Endothelial cell of umbilical vein (primary cell): ENCODE data around the gene CDC25A. TPM values are rescaled to one million over a fixed set of nuclear protein-coding genes. Genes with fewer than 3 reads are reported as not detected.

Source experiments
- BruUV-seq: library from RNA; stranded (reverse); fragments of 400-500 nt; replicated peaks from 2 replicates; lab custom pipeline; 2021; lab: Mats Ljungman, UMichigan
- CTCF ChIA-PET: fragments of 300-600, 350-600 bp; sonication (Branson Sonifier 250); formaldehyde crosslinking; loops from one replicate; lab custom pipeline; 2021; ENCODE audit warnings: antibody characterized with exemption, inconsistent platforms; lab: Charles Lee
- POLR2A ChIA-PET: fragments of 300-600, 350-600 bp; sonication (Branson Sonifier 250); formaldehyde crosslinking; loops from one replicate; lab custom pipeline; 2021; ENCODE audit warnings: antibody characterized with exemption, inconsistent platforms; lab: Charles Lee
- DNase-seq: peaks from one replicate; pipeline ENCODE4 v3.0.0-alpha.2; 2011; ENCODE audit warnings: low read depth, low spot score
- FAIRE-seq: peaks from 2 replicates; lab custom pipeline; 2011; peaks lifted over from hg19 to GRCh38; lab: Jason Lieb, UNC
- H2AFZ ChIP-seq: 2 replicates; pipeline ENCODE4 v1.6.0; 2012; ENCODE audit warnings: low read depth, low read length, control low read depth, inconsistent platforms
- H3K27ac ChIP-seq: 2 replicates; pipeline ENCODE4 v1.5.1; 2011; ENCODE audit warnings: low read depth, mild to moderate bottlenecking, control low read depth, low read length, moderate library complexity; ENCODE audit not compliant: insufficient read depth
- H3K27me3 ChIP-seq, 2 experiments: 2 replicates each; pipeline versions ENCODE4 v1.6.0 to v1.6.1; 2011; ENCODE audit warnings: low read length in 2 of 2, mixed read lengths in 1 of 2; ENCODE audit not compliant: control insufficient read depth in 2 of 2, insufficient read depth in 2 of 2
- H3K36me3 ChIP-seq, 2 experiments: 2 replicates in 1 of 2; 3 replicates in 1 of 2; pipeline ENCODE4 v1.5.1; 2011; ENCODE audit warnings: low read length in 2 of 2, mild to moderate bottlenecking in 1 of 2, moderate library complexity in 1 of 2; ENCODE audit not compliant: control insufficient read depth in 2 of 2, insufficient read depth in 2 of 2; ENCODE audit errors: extremely low read depth in 1 of 2
- H3K4me1 ChIP-seq: 3 replicates; pipeline ENCODE4 v1.5.1; 2011; ENCODE audit warnings: mild to moderate bottlenecking, low read length; ENCODE audit not compliant: control insufficient read depth, insufficient read depth; ENCODE audit errors: extremely low read depth
- H3K4me2 ChIP-seq: 2 replicates; pipeline ENCODE4 v1.6.1; 2011; ENCODE audit warnings: low read length, control low read depth, mixed read lengths; ENCODE audit not compliant: insufficient read depth
- H3K4me3 ChIP-seq, 3 experiments: fragments of 200-600 bp in 1 of 3; sonication (generic), shearing (Covaris generic) in 1 of 3; replicated peaks in 1 of 3; 2 replicates each; pipeline ENCODE4 v1.5.1; 2011 to 2016; ENCODE audit warnings: control low read depth in 3 of 3, low read length in 3 of 3, mild to moderate bottlenecking in 2 of 3, inconsistent platforms in 1 of 3, low read depth in 1 of 3, moderate library complexity in 1 of 3; ENCODE audit not compliant: insufficient read depth in 1 of 3
- H3K79me2 ChIP-seq: 2 replicates; pipeline ENCODE4 v1.6.0; 2012; ENCODE audit warnings: low read length, inconsistent platforms; ENCODE audit not compliant: control insufficient read depth, insufficient read depth
- H3K9ac ChIP-seq: replicated peaks from 2 replicates; pipeline ENCODE3; 2011; ENCODE audit warnings: low read length, control low read depth; ENCODE audit not compliant: insufficient read depth; ENCODE audit errors: extremely low read depth
- H3K9me1 ChIP-seq: replicated peaks from 3 replicates; pipeline ENCODE4 v1.6.0; 2011; ENCODE audit warnings: mild to moderate bottlenecking, low read length; ENCODE audit not compliant: control insufficient read depth, insufficient read depth; ENCODE audit errors: extremely low read depth
- H3K9me3 ChIP-seq: replicated peaks from 2 replicates; pipeline ENCODE4 v1.5.1; 2012; ENCODE audit warnings: low read length, inconsistent platforms; ENCODE audit not compliant: control insufficient read depth, insufficient read depth
- H4K20me1 ChIP-seq: replicated peaks from 2 replicates; pipeline ENCODE3; 2011; ENCODE audit warnings: mild to moderate bottlenecking, low read length; ENCODE audit not compliant: control insufficient read depth, insufficient read depth; ENCODE audit errors: extremely low read depth
- EZH2 ChIP-seq: IDR thresholded peaks from 2 replicates; pipeline ENCODE4 v1.6.1; 2012; ENCODE audit warnings: borderline replicate concordance, low read depth, mild to moderate bottlenecking, moderate library complexity, low read length, inconsistent platforms; ENCODE audit not compliant: severe bottlenecking
- FOS ChIP-seq: IDR thresholded peaks from 2 replicates; pipeline ENCODE4 v1.6.1; 2011; ENCODE audit warnings: mild to moderate bottlenecking, low read length, moderate library complexity, borderline replicate concordance; ENCODE audit not compliant: insufficient read depth
- GATA2 ChIP-seq: IDR thresholded peaks from 2 replicates; pipeline ENCODE4 v1.7.0; 2011; ENCODE audit warnings: low read depth, mild to moderate bottlenecking, moderate library complexity, mixed read lengths, low read length; ENCODE audit not compliant: insufficient read length, insufficient read depth
- JUN ChIP-seq: IDR thresholded peaks from 2 replicates; pipeline ENCODE4 v1.6.1; 2011; ENCODE audit warnings: borderline replicate concordance, low read depth; ENCODE audit not compliant: insufficient read length, insufficient read depth
- MYC ChIP-seq: IDR thresholded peaks from one replicate; pipeline ENCODE4 v1.6.1; 2011; ENCODE audit warnings: mild to moderate bottlenecking, low read depth, low read length
- POLR2A ChIP-seq: IDR thresholded peaks from 2 replicates; pipeline ENCODE4 v1.6.1; 2012; ENCODE audit warnings: low read depth, mild to moderate bottlenecking, control low read depth, low read length
- POLR2AphosphoS5 ChIP-seq: IDR thresholded peaks from 2 replicates; pipeline ENCODE4 v1.6.1; 2012; ENCODE audit warnings: low read depth, mild to moderate bottlenecking, control low read depth, low read length, moderate library complexity; ENCODE audit not compliant: insufficient read depth
- dilution Hi-C: fragments of 300-500 bp; cut with MboI; formaldehyde crosslinking; loops from one replicate; pipeline ENCODE4 v1.15.0; 2019; ENCODE audit warnings: low sequenced_read_pairs; ENCODE audit not compliant: extremely low pct_ligation_motif_present
- intact Hi-C: fragments of 100-400 bp; cut with micrococcal nuclease; formaldehyde crosslinking; loops from one replicate; pipeline ENCODE4 v1.10.0; 2022
- polyA plus RNA-seq, 4 experiments: library from polyadenylated mRNA; depleted of rRNA in 3 of 4; stranded (reverse) in 3 of 4; unstranded in 1 of 4; fragments of >200 nt; gene quantifications; 2 replicates each; pipeline versions ENCODE4 v1.2.1 to v1.2.3, GENCODE V29; 2011 to 2012; ENCODE audit warnings: missing spikeins in 1 of 4
- total RNA-seq: library from RNA; stranded (reverse); gene quantifications from 2 replicates; pipeline ENCODE4 v1.2.3, GENCODE V29; 2021
- TF ChIP-seq, protein P1 (sequence below), 2 donors: IDR thresholded peaks; 1 replicate in 1 of 2; 2 replicates in 1 of 2; pipeline ENCODE4 v1.5.1; 2011; ENCODE audit warnings: low read length in 2 of 2, mild to moderate bottlenecking in 2 of 2, moderate library complexity in 2 of 2, control low read depth in 1 of 2, inconsistent platforms in 1 of 2, low read depth in 1 of 2; ENCODE audit not compliant: insufficient read depth in 1 of 2; ENCODE audit errors: extremely low read depth in 1 of 2
- TF ChIP-seq, protein P2 (sequence below): IDR thresholded peaks from 2 replicates; pipeline ENCODE4 v1.6.1; 2011; ENCODE audit not compliant: insufficient read depth, insufficient read length

Gene CDC25A
- total and polyA plus RNA-seq, 2 donors (not counting 3 experiments of a cell fraction or from before 2014, with no cell fraction given): 5.5 to 18.4 TPM

DNA sequence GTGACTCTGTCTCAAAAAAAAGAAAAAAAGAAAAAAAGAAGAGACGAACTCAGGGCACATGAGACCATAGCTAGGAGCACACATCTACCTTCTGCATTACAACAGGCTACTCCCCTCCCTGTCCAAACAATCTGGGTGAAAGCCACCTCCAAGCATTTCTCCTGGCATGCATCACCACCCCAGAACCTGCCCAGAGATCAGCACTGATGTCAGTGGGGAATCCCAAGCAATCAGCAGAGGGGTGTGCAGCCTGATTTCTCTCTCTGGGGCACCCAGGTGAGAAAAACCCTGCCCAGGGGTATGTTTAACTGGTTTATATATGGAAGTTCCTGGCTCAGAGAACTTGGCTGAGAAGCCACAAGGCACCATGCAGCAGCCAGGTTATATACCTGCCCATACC, 59.4 kb downstream of the CDC25A start:
- intact Hi-C loops: no loop called here

More for the DNA sequence above, 59.4 kb downstream of the CDC25A start:
- Histone ChIP-seq H4K20me1 (no peaks in the 10 kb centered on the region), H3K4me2 (no peak overlapping the region), H3K9me1 (no peaks in the 10 kb centered on the region), H3K9ac (no peak overlapping the region), H3K79me2 (no peaks in the 10 kb centered on the region), H3K9me3 (no peaks in the 10 kb centered on the region), H3K27me3 (no peaks in the 10 kb centered on the region), H3K4me1 (peaks cover 13% of the 10 kb centered on the region), H3K4me3 (no peak overlapping the region), H3K27ac (no peak overlapping the region), H2AFZ (no peak overlapping the region), H3K36me3 (no peaks in the 10 kb centered on the region)
- CTCF ChIA-PET: no interaction called here
- dilution Hi-C loops: no loop called here
- POLR2A ChIA-PET: no interaction called here
- no TSS peak for BruUV-seq
- TF ChIP-seq POLR2AphosphoS5: no peak
- TF ChIP-seq GATA2: no peak
- TF ChIP-seq, protein P1, sequence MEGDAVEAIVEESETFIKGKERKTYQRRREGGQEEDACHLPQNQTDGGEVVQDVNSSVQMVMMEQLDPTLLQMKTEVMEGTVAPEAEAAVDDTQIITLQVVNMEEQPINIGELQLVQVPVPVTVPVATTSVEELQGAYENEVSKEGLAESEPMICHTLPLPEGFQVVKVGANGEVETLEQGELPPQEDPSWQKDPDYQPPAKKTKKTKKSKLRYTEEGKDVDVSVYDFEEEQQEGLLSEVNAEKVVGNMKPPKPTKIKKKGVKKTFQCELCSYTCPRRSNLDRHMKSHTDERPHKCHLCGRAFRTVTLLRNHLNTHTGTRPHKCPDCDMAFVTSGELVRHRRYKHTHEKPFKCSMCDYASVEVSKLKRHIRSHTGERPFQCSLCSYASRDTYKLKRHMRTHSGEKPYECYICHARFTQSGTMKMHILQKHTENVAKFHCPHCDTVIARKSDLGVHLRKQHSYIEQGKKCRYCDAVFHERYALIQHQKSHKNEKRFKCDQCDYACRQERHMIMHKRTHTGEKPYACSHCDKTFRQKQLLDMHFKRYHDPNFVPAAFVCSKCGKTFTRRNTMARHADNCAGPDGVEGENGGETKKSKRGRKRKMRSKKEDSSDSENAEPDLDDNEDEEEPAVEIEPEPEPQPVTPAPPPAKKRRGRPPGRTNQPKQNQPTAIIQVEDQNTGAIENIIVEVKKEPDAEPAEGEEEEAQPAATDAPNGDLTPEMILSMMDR (IDR thresholded peaks at IDR 0.05; ENCODE audit: extremely low read depth in 1 of 2, insufficient read depth in 1 of 2, low read depth in 1 of 2, low read length in 2 of 2): no peak
- no peak for TF ChIP-seq JUN
- TF ChIP-seq EZH2: no peak
- no peak for TF ChIP-seq FOS
- TF ChIP-seq, protein P2, sequence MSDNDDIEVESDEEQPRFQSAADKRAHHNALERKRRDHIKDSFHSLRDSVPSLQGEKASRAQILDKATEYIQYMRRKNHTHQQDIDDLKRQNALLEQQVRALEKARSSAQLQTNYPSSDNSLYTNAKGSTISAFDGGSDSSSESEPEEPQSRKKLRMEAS: no peak
- no peak for TF ChIP-seq POLR2A
- no peak for TF ChIP-seq MYC
- DNase-seq (no peak), FAIRE-seq (no peak)
